Measurements from ENCODE around the gene CLIC4. TPM values are rescaled to one million over a fixed set of nuclear protein-coding genes. Genes with fewer than 3 reads are reported as not detected.

CLIC4 gene
- total RNA-seq, 1 experiment from 2014 or later, result 230 TPM

GRCh38 chr1:24752305-24752704 lies 7.1 kb downstream of the CLIC4 start:
- H4K91ac ChIP-seq (ENCODE audit: insufficient read length, low read depth, low read length), result no peak overlapping the region
- H3K23me2 ChIP-seq (ENCODE audit: insufficient read length, low read depth, low read length, poor library complexity, severe bottlenecking), result no peaks in the 10 kb centered on the region
- no peak overlapping the region for H3K23ac ChIP-seq (ENCODE audit: insufficient read length, low read depth, low read length)
- H3K18ac ChIP-seq (ENCODE audit: insufficient read length, low read depth, low read length), result no peak overlapping the region
- no peak overlapping the region for H3K27ac ChIP-seq (ENCODE audit: insufficient read length, low read depth, low read length)
- no peak overlapping the region for H2AFZ ChIP-seq (ENCODE audit: low read length)
- Mint-ChIP-seq H3K9me3 (no peaks in the 10 kb centered on the region; a peak in 2 of 5 replicates), H3K4me3 (no peak overlapping the region), H3K27me3 (ENCODE audit: low read depth) (no peaks in the 10 kb centered on the region), H3K4me1 (peaks cover 39 to 43% of the 10 kb centered on the region in 2 experiments), H3K36me3 (ENCODE audit: insufficient read depth in 1 of 3, low read depth in 3 of 3) (peaks cover 15 to 35% (median 25%) of the 10 kb centered on the region in 3 experiments; a peak in 6 of 7 replicates), H3K27ac (peak overlapping the region in 1 of 3 experiments; percentile 57; a peak in 1 of 7 replicates)
- no peak overlapping the region for H3K4me2 ChIP-seq (ENCODE audit: insufficient read depth, insufficient read length, low read length)
- H3K56ac ChIP-seq (ENCODE audit: insufficient read length, low read depth, low read length), result no peak overlapping the region
- DNase-seq, result no peak
- no peak overlapping the region for H3K9ac ChIP-seq (ENCODE audit: extremely low read depth, insufficient read length, low read length)
- peaks cover 67% of the 10 kb centered on the region; the same call in 1 of the 2 replicates for H3K79me2 ChIP-seq (ENCODE audit: insufficient read depth, low read length)
- H3K27me3 ChIP-seq (ENCODE audit: insufficient read depth, low read length), result no peaks in the 10 kb centered on the region
- no peak overlapping the region for H2BK120ac ChIP-seq (ENCODE audit: low read depth, low read length, poor library complexity, severe bottlenecking)
- H3K14ac ChIP-seq (ENCODE audit: insufficient read depth, low read length), result no peak overlapping the region
- no CpG with 5 or more reads among the region's 3 CpGs for WGBS (ENCODE audit: extremely low coverage, insufficient read length, low lambda C conversion rate)
- H4K5ac ChIP-seq (ENCODE audit: insufficient read length, low read depth, low read length), result no peak overlapping the region
- no peak overlapping the region for H2BK15ac ChIP-seq (ENCODE audit: low read depth, low read length)
- H3K4me1 ChIP-seq (ENCODE audit: insufficient read depth, low read length), result peaks cover 5% of the 10 kb centered on the region
- no peak overlapping the region for H2BK12ac ChIP-seq (ENCODE audit: insufficient read length, low read depth, low read length)
- no peak overlapping the region for H2BK5ac ChIP-seq (ENCODE audit: insufficient read length, low read length)
- no peak for TF ChIP-seq CTCF (conservative IDR thresholded peaks at IDR 0.05)
- no peak overlapping the region for H4K8ac ChIP-seq (replicated peaks; ENCODE audit: insufficient read length, low read depth, low read length)
- H2AK5ac ChIP-seq (ENCODE audit: insufficient read length, low read length), result no peak overlapping the region
- H3K4ac ChIP-seq (ENCODE audit: low read depth, low read length), result no peak overlapping the region
- H2BK20ac ChIP-seq (ENCODE audit: low read depth, low read length, poor library complexity, severe bottlenecking), result no peak overlapping the region
- peaks cover 2% of the 10 kb centered on the region for H3K79me1 ChIP-seq (ENCODE audit: insufficient read depth, low read depth, low read length, poor library complexity, severe bottlenecking)
- H3K9me3 ChIP-seq (ENCODE audit: control insufficient read depth, low read depth, low read length), result no peaks in the 10 kb centered on the region
- H4K20me1 ChIP-seq (ENCODE audit: control insufficient read depth, insufficient read depth, insufficient read length), result no peaks in the 10 kb centered on the region
- H3T11ph ChIP-seq (ENCODE audit: low read length), result no peak overlapping the region

Data from H9 (cell line).